Measurements from ENCODE around the gene PITPNB. TPM values are rescaled to one million over a fixed set of nuclear protein-coding genes. Genes with fewer than 3 reads are reported as not detected.

The PITPNB gene
- total and polyA plus RNA-seq, 4 donors, result 50.7 to 162 (median 102) TPM

DNA sequence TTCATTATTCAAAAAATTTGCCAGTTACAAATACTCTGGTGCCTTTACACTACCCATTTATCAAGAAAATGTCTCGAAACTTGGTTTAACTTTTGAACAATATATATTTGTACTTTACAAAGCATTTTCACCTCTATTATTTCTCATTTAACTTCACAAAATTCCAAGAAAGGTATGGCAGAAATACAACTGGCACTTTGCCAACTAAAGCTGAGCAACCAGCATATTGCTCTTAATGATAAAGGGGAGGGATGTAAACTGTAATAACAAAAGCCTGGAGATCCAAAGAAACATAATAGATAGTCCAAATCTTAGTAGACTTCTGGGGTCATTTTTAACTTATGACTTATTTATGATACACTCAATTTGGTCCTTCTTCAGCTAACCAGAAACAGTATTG, 7.7 kb downstream of the PITPNB start:
- no peaks in the 10 kb centered on the region for H3K36me3 ChIP-seq (ENCODE audit: control insufficient read depth in 1 of 2, insufficient read depth in 2 of 2, low read length in 1 of 2)
- no peak overlapping the region for H3K4me3 ChIP-seq (ENCODE audit: low read length in 2 of 2)
- intact Hi-C loops (cut with DNase I), result no loop called here
- ATAC-seq (ENCODE audit: low FRiP score) (no peak), DNase-seq (no peak)
- H3K9me3 ChIP-seq (ENCODE audit: control insufficient read depth, low read length), result no peaks in the 10 kb centered on the region
- H3K27me3 ChIP-seq (ENCODE audit: control insufficient read depth in 1 of 2, insufficient read depth in 2 of 2, low read length in 1 of 2), result no peaks in the 10 kb centered on the region
- WGBS, 2 donors, result 94 to 99% methylated on average over 1 of the region's 1 CpG
- H3K27ac ChIP-seq (ENCODE audit: low read depth in 1 of 2, low read length in 2 of 2), result no peak overlapping the region
- H3K4me1 ChIP-seq (ENCODE audit: control insufficient read depth in 1 of 2, insufficient read depth in 2 of 2, low read length in 2 of 2), result peaks cover 7 to 18% of the 10 kb centered on the region in 2 donors

DNA sequence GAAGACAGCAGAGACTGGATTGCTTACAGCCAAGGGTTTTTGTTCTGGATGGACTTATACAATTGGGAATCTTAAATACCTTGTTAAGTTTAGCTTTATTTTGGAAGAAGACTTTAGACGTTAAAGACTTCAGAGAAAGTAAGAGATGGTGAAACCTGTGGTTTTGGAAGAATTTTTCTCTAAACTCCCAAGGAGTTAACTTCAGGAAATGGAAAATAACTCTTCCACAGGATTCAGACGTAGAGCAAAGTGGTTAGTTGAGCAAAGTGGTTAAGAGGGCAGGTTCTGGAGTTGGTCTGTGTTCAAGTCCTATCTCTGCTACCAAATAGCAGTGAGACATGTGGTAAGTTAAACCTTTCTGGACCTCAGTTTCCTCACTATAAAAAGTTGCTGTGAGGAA, 12.8 kb downstream of the PITPNB start:
- no peaks in the 10 kb centered on the region for H3K27me3 ChIP-seq (ENCODE audit: control insufficient read depth in 1 of 2, insufficient read depth in 2 of 2, low read length in 1 of 2)
- H3K4me1 ChIP-seq (ENCODE audit: control insufficient read depth in 1 of 2, insufficient read depth in 2 of 2, low read length in 2 of 2), result peaks cover 2 to 6% of the 10 kb centered on the region in 2 donors
- DNase-seq (no peak), ATAC-seq (ENCODE audit: low FRiP score) (no peak)
- no peaks in the 10 kb centered on the region for H3K9me3 ChIP-seq (ENCODE audit: control insufficient read depth, low read length)
- intact Hi-C loops (cut with DNase I), result no loop called here
- H3K27ac ChIP-seq (ENCODE audit: low read depth in 1 of 2, low read length in 2 of 2), result peak overlapping the region in 1 of 2 donors; percentile 51
- WGBS, 2 donors, result 32 to 36% methylated on average over 2 of the region's 2 CpGs
- no peak overlapping the region for H3K4me3 ChIP-seq (ENCODE audit: low read length in 2 of 2)
- no peaks in the 10 kb centered on the region for H3K36me3 ChIP-seq (ENCODE audit: control insufficient read depth in 1 of 2, insufficient read depth in 2 of 2, low read length in 1 of 2)

DNA sequence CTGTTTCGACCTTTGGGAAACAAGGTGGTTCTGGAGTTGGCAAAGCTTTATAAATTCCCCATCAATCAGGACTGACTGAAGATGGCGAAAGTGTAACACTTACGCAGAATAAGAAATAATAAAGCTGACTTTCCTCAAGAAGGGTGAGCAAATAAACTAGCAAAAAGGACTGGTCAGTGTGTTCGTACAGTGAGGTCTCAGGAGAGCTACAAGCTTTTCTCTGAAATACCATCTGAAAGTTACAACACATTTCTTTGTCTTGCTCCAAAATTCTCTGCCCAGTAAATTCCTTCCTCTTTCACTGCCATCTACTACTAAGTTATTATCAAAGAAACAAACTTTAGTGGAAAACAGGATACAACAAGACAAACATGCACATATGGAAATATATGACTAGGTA, 13.4 kb downstream of the PITPNB start:
- H3K36me3 ChIP-seq (ENCODE audit: control insufficient read depth in 1 of 2, insufficient read depth in 2 of 2, low read length in 1 of 2), result no peaks in the 10 kb centered on the region
- H3K4me3 ChIP-seq (ENCODE audit: low read length in 2 of 2), result no peak overlapping the region
- H3K27ac ChIP-seq (ENCODE audit: low read depth in 1 of 2, low read length in 2 of 2), result peak overlapping the region in 1 of 2 donors; percentile 51
- ATAC-seq (ENCODE audit: low FRiP score) (no peak), DNase-seq (no peak)
- H3K27me3 ChIP-seq (ENCODE audit: control insufficient read depth in 1 of 2, insufficient read depth in 2 of 2, low read length in 1 of 2), result no peaks in the 10 kb centered on the region
- no peaks in the 10 kb centered on the region for H3K9me3 ChIP-seq (ENCODE audit: control insufficient read depth, low read length)
- H3K4me1 ChIP-seq (ENCODE audit: control insufficient read depth in 1 of 2, insufficient read depth in 2 of 2, low read length in 2 of 2), result peaks cover 2 to 6% of the 10 kb centered on the region in 2 donors
- WGBS, 2 donors, result 37 to 41% methylated on average over 4 of the region's 4 CpGs
- intact Hi-C loops (cut with DNase I), result no loop called here

DNA sequence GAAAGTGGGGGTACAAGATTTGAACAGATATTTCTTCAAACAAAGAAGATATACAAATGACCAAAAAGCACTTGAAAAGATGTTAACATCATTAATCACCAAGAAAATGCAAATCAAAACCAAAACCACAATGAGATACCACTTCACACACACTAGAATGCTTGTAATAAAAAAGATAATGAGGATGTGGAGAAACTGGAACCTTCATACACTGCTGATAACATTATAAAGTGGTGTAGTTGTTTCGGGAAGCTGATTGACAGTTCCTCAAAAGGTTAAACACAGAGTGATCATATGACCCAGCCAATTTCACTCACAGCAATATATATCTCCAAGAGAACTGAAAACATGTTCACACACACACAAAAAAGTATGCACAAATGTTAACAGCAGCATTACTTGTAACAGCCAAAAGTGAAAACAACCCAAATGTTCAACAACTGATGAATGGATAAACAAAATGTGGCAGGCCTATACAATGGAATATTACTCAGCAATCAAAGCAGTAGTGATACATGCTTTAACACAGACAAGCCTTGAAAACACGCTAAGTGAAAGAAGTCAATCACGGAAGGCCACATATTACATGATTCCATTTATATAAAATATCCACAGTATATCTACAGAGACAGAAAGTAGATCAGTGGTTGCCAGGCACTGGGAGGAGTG, 15.1 kb downstream of the PITPNB start:
- no peak for DNase-seq
- Histone ChIP-seq H3K4me1 (ENCODE audit: control insufficient read depth in 1 of 2, insufficient read depth in 2 of 2, low read length in 2 of 2) (peaks cover 2 to 6% of the 10 kb centered on the region in 2 donors), H3K36me3 (ENCODE audit: control insufficient read depth in 1 of 2, insufficient read depth in 2 of 2, low read length in 1 of 2) (no peaks in the 10 kb centered on the region), H3K4me3 (ENCODE audit: low read length in 2 of 2) (no peak overlapping the region), H3K9me3 (ENCODE audit: control insufficient read depth, low read length) (no peaks in the 10 kb centered on the region), H3K27me3 (ENCODE audit: control insufficient read depth in 1 of 2, insufficient read depth in 2 of 2, low read length in 1 of 2) (no peaks in the 10 kb centered on the region), H3K27ac (ENCODE audit: low read depth in 1 of 2, low read length in 2 of 2) (no peak overlapping the region)
- ATAC-seq (ENCODE audit: low FRiP score), result no peak
- 91 to 93% methylated on average over 3 of the region's 3 CpGs for WGBS, 2 donors
- intact Hi-C loops (cut with DNase I), result no loop called here

DNA sequence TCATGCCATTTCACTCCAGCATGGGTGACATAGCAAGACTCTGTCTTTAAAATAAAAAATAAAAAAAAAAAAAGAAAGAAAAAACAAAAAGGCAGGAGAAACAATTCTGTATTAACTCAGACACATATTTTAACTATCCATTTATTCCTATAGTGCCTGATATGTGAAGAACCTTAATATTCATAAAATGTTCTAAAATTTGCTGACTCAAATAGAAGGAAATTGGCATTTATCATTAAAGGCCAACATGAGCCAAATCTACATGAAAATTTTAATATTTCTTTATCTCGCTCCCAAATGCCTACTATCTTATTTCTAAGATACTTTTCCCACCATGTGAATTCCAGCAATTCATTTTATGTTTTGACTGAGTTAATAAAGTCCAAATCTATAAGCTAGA, 18.9 kb downstream of the PITPNB start:
- Histone ChIP-seq H3K9me3 (ENCODE audit: control insufficient read depth, low read length) (no peaks in the 10 kb centered on the region), H3K36me3 (ENCODE audit: control insufficient read depth in 1 of 2, insufficient read depth in 2 of 2, low read length in 1 of 2) (peaks cover 0 to 6% of the 10 kb centered on the region in 2 donors), H3K27me3 (ENCODE audit: control insufficient read depth in 1 of 2, insufficient read depth in 2 of 2, low read length in 1 of 2) (no peaks in the 10 kb centered on the region), H3K27ac (ENCODE audit: low read depth in 1 of 2, low read length in 2 of 2) (no peak overlapping the region), H3K4me1 (ENCODE audit: control insufficient read depth in 1 of 2, insufficient read depth in 2 of 2, low read length in 2 of 2) (no peaks in the 10 kb centered on the region), H3K4me3 (ENCODE audit: low read length in 2 of 2) (no peak overlapping the region)
- 98 to 100% methylated on average over 1 of the region's 1 CpG for WGBS, 2 donors
- ATAC-seq (ENCODE audit: low FRiP score) (no peak), DNase-seq (no peak)
- intact Hi-C loops (cut with DNase I), result no loop called here

DNA sequence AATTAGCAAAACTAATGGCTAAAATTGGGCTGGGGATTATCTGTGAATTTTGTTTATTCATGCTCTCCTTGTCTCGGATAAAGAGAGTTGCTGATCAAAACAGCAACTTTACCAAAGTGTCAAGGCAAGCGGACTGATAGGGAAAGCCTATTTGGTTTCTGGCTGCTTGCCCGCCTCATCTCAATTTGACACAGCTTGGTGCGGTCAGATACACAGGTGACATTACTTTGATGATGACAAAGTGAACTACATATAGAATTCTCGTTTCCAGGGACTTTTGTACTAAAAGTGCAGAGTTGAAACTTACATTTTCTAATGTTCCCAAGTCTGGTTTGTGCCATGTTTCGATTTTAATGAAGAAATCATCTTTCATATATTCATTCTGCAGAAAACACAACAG, 22.8 kb downstream of the PITPNB start:
- H3K4me3 ChIP-seq (ENCODE audit: low read length in 2 of 2), result no peak overlapping the region
- H3K4me1 ChIP-seq (ENCODE audit: control insufficient read depth in 1 of 2, insufficient read depth in 2 of 2, low read length in 2 of 2), result peaks cover 0 to 2% of the 10 kb centered on the region in 2 donors
- no peaks in the 10 kb centered on the region for H3K9me3 ChIP-seq (ENCODE audit: control insufficient read depth, low read length)
- WGBS, 2 donors, result 87 to 89% methylated on average over 6 of the region's 6 CpGs
- intact Hi-C loops (cut with DNase I), result no loop called here
- ATAC-seq (ENCODE audit: low FRiP score) (no peak), DNase-seq (no peak)
- H3K36me3 ChIP-seq (ENCODE audit: control insufficient read depth in 1 of 2, insufficient read depth in 2 of 2, low read length in 1 of 2), result peaks cover 0 to 6% of the 10 kb centered on the region in 2 donors
- H3K27ac ChIP-seq (ENCODE audit: low read depth in 1 of 2, low read length in 2 of 2), result no peak overlapping the region
- H3K27me3 ChIP-seq (ENCODE audit: control insufficient read depth in 1 of 2, insufficient read depth in 2 of 2, low read length in 1 of 2), result no peaks in the 10 kb centered on the region

DNA sequence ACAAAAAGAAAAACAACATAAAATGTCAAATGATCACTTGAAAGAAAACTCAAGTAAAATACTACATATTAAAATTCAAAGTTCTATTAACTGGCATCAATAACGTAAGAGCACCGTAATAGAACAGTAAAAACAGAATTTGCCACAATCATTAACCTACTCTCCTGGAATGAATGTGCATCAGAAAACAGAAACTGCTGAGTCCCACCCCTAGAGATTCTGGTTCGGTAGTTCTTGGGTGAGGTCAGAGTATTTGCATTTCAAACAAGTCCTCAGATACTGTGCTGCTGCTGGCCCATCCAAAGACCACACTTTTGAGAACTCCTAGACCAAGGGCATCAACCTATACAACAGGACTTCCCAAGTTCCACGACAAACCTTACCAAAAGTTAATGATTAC, 23.5 kb downstream of the PITPNB start:
- Histone ChIP-seq H3K4me3 (ENCODE audit: low read length in 2 of 2) (no peak overlapping the region), H3K4me1 (ENCODE audit: control insufficient read depth in 1 of 2, insufficient read depth in 2 of 2, low read length in 2 of 2) (peaks cover 0 to 2% of the 10 kb centered on the region in 2 donors), H3K27me3 (ENCODE audit: control insufficient read depth in 1 of 2, insufficient read depth in 2 of 2, low read length in 1 of 2) (no peaks in the 10 kb centered on the region), H3K36me3 (ENCODE audit: control insufficient read depth in 1 of 2, insufficient read depth in 2 of 2, low read length in 1 of 2) (peaks cover 0 to 6% of the 10 kb centered on the region in 2 donors), H3K9me3 (ENCODE audit: control insufficient read depth, low read length) (no peaks in the 10 kb centered on the region), H3K27ac (ENCODE audit: low read depth in 1 of 2, low read length in 2 of 2) (peak overlapping the region in 1 of 2 donors; percentile 19)
- 76 to 78% methylated on average over 4 of the region's 4 CpGs for WGBS, 2 donors
- no peak for DNase-seq
- ATAC-seq (ENCODE audit: low FRiP score), result no peak
- intact Hi-C loops (cut with DNase I), result no loop called here

DNA sequence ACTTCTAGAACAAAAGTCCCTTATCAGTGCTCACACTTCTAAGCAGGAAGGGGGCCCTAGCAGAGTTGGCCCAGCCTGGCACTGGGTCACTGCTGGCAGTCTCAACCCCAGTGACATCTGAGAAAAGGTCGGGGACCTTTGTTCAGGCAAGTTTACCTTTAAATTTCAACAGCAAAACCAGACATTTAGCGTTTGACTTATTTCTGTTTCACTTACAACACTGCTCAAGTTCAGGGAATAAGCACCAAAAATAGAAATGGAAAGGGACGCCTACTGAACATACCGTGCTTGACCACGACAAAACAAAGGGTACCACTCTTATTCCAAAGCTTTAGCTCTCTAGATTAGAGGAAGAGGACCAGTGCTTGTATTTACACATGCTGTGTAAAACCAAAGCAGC, 26.2 kb downstream of the PITPNB start:
- peaks cover 0 to 2% of the 10 kb centered on the region in 2 donors for H3K4me1 ChIP-seq (ENCODE audit: control insufficient read depth in 1 of 2, insufficient read depth in 2 of 2, low read length in 2 of 2)
- ATAC-seq (ENCODE audit: low FRiP score) (peak; percentile 62), DNase-seq (no peak)
- H3K36me3 ChIP-seq (ENCODE audit: control insufficient read depth in 1 of 2, insufficient read depth in 2 of 2, low read length in 1 of 2), result peaks cover 0 to 10% of the 10 kb centered on the region in 2 donors
- H3K27ac ChIP-seq (ENCODE audit: low read depth in 1 of 2, low read length in 2 of 2), result peak overlapping the region; percentile 74 to 98
- H3K27me3 ChIP-seq (ENCODE audit: control insufficient read depth in 1 of 2, insufficient read depth in 2 of 2, low read length in 1 of 2), result no peaks in the 10 kb centered on the region
- no peak overlapping the region for H3K4me3 ChIP-seq (ENCODE audit: low read length in 2 of 2)
- intact Hi-C loops (cut with DNase I), result no loop called here
- H3K9me3 ChIP-seq (ENCODE audit: control insufficient read depth, low read length), result no peaks in the 10 kb centered on the region
- 5 to 6% methylated on average over 5 of the region's 5 CpGs for WGBS, 2 donors

DNA sequence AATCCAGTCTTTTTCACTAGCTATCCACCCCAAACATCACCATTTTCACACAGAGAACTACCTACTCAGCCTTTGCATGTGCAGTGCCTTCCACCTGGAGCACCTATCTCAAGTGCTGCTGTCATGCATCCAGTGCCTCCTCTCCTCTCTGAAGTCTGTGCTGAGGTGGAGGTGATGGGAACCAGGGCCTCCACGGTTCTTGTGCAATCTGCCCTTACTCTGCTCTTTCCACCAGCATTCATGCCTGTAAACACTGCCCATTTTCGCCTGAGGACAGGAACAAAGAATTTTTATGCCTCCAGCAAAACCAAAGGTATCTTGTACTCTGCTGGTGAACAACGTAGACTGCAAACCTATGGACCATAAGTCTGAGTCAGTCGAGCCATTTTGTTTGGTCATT, 27.0 kb downstream of the PITPNB start:
- Histone ChIP-seq H3K36me3 (ENCODE audit: control insufficient read depth in 1 of 2, insufficient read depth in 2 of 2, low read length in 1 of 2) (peaks cover 0 to 10% of the 10 kb centered on the region in 2 donors), H3K4me1 (ENCODE audit: control insufficient read depth in 1 of 2, insufficient read depth in 2 of 2, low read length in 2 of 2) (peaks cover 0 to 2% of the 10 kb centered on the region in 2 donors), H3K4me3 (ENCODE audit: low read length in 2 of 2) (no peak overlapping the region), H3K9me3 (ENCODE audit: control insufficient read depth, low read length) (no peaks in the 10 kb centered on the region), H3K27ac (ENCODE audit: low read depth in 1 of 2, low read length in 2 of 2) (peak overlapping the region in 1 of 2 donors; percentile 59), H3K27me3 (ENCODE audit: control insufficient read depth in 1 of 2, insufficient read depth in 2 of 2, low read length in 1 of 2) (no peaks in the 10 kb centered on the region)
- 79 to 81% methylated on average over 4 of the region's 4 CpGs for WGBS, 2 donors
- ATAC-seq (ENCODE audit: low FRiP score) (no peak), DNase-seq (no peak)
- intact Hi-C loops (cut with DNase I), result no loop called here
